ENCODE measurements around the gene GABRQ. TPM values are rescaled to one million over a fixed set of nuclear protein-coding genes. Genes with fewer than 3 reads are reported as not detected.
A peak's percentile ranks its signal among the peaks of the same experiment; 100 is the strongest.

GABRQ gene
- total RNA-seq, 1 experiment from 2014 or later, result 3.9 TPM

- H2BK5ac ChIP-seq (ENCODE audit: insufficient read length, low read length), result no peak overlapping the region
- H4K20me1 ChIP-seq (ENCODE audit: control insufficient read depth, insufficient read depth, insufficient read length), result no peaks in the 10 kb centered on the region
- peaks cover 28% of the 10 kb centered on the region for H3K9me3 ChIP-seq (ENCODE audit: control insufficient read depth, low read depth, low read length)
- no peak overlapping the region for H4K8ac ChIP-seq (replicated peaks; ENCODE audit: insufficient read length, low read depth, low read length)
- H3K27me3 ChIP-seq (ENCODE audit: insufficient read depth, low read length), result no peaks in the 10 kb centered on the region
- H3K56ac ChIP-seq (ENCODE audit: insufficient read length, low read depth, low read length), result no peak overlapping the region
- no peak overlapping the region for H3K27ac Mint-ChIP-seq
- no peak overlapping the region for H2BK15ac ChIP-seq (ENCODE audit: low read depth, low read length)
- H2BK20ac ChIP-seq (ENCODE audit: low read depth, low read length, poor library complexity, severe bottlenecking), result no peak overlapping the region
- H3K23me2 ChIP-seq (ENCODE audit: insufficient read length, low read depth, low read length, poor library complexity, severe bottlenecking), result no peaks in the 10 kb centered on the region
- no peaks in the 10 kb centered on the region for H3K79me1 ChIP-seq (ENCODE audit: insufficient read depth, low read depth, low read length, poor library complexity, severe bottlenecking)
- no peak overlapping the region for H3K18ac ChIP-seq (ENCODE audit: insufficient read length, low read depth, low read length)
- peaks cover 8% of the 10 kb centered on the region for H3K27me3 Mint-ChIP-seq (ENCODE audit: low read depth)
- no peak overlapping the region for H4K5ac ChIP-seq (ENCODE audit: insufficient read length, low read depth, low read length)
- no peak overlapping the region for H3K4me2 ChIP-seq (ENCODE audit: insufficient read depth, insufficient read length, low read length)
- H3K23ac ChIP-seq (ENCODE audit: insufficient read length, low read depth, low read length), result no peak overlapping the region
- H3K4me1 ChIP-seq (ENCODE audit: insufficient read depth, low read length), result no peaks in the 10 kb centered on the region
- H3T11ph ChIP-seq (ENCODE audit: low read length), result no peak overlapping the region
- H2AK5ac ChIP-seq (ENCODE audit: insufficient read length, low read length), result no peak overlapping the region
- no CpG with 5 or more reads among the region's 6 CpGs for WGBS (ENCODE audit: extremely low coverage, insufficient read length, low lambda C conversion rate)
- H3K4ac ChIP-seq (ENCODE audit: low read depth, low read length), result no peak overlapping the region
- TF ChIP-seq CTCF (conservative IDR thresholded peaks at IDR 0.05), result peak; percentile 40; the same call in 2 of the 3 replicates
- no peaks in the 10 kb centered on the region for H3K79me2 ChIP-seq (ENCODE audit: insufficient read depth, low read length)
- H3K27ac ChIP-seq (ENCODE audit: insufficient read length, low read depth, low read length), result no peak overlapping the region
- peaks cover 0 to 7% of the 10 kb centered on the region in 2 experiments; a peak in 2 of 4 replicates for H3K4me1 Mint-ChIP-seq
- H4K91ac ChIP-seq (ENCODE audit: insufficient read length, low read depth, low read length), result no peak overlapping the region
- H3K9ac ChIP-seq (ENCODE audit: extremely low read depth, insufficient read length, low read length), result no peak overlapping the region
- no peak overlapping the region for H2BK12ac ChIP-seq (ENCODE audit: insufficient read length, low read depth, low read length)
- H3K36me3 Mint-ChIP-seq (ENCODE audit: insufficient read depth in 1 of 3, low read depth in 3 of 3), result peaks cover 0 to 3% (median 0%) of the 10 kb centered on the region in 3 experiments; a peak in 2 of 7 replicates
- H3K9me3 Mint-ChIP-seq, result peaks cover 65 to 68% of the 10 kb centered on the region in 2 experiments
- no peak overlapping the region for H3K4me3 Mint-ChIP-seq
- H2BK120ac ChIP-seq (ENCODE audit: low read depth, low read length, poor library complexity, severe bottlenecking), result no peak overlapping the region
- DNase-seq, result peak; percentile 40
- H3K14ac ChIP-seq (ENCODE audit: insufficient read depth, low read length), result no peak overlapping the region
- H2AFZ ChIP-seq (ENCODE audit: low read length), result no peak overlapping the region
Observed at GRCh38 chrX:152601848-152602616, 35.7 kb upstream of the GABRQ start.
